Muscle of leg (tissue), 11 donors: ENCODE results near the gene MAN1B1. TPM values are rescaled to one million over a fixed set of nuclear protein-coding genes. Genes with fewer than 3 reads are reported as not detected.

ENCODE experiments used
- DNase-seq: peaks from one replicate; pipeline ENCODE4 v3.0.0; 2013
- H3K27ac ChIP-seq: one replicate; pipeline ENCODE4 v1.5.1; 2013; ENCODE audit warnings: mild to moderate bottlenecking, low read length, control low read depth
- H3K27me3 ChIP-seq: one replicate; pipeline ENCODE4 v1.6.1; 2013; ENCODE audit warnings: low read length; ENCODE audit not compliant: control insufficient read depth, insufficient read depth
- H3K36me3 ChIP-seq: one replicate; pipeline ENCODE4 v1.6.1; 2013; ENCODE audit warnings: low read length; ENCODE audit not compliant: control insufficient read depth, insufficient read depth
- H3K4me1 ChIP-seq: one replicate; pipeline ENCODE4 v1.6.1; 2013; ENCODE audit warnings: low read length; ENCODE audit not compliant: control insufficient read depth, insufficient read depth
- H3K4me3 ChIP-seq: one replicate; pipeline ENCODE4 v1.5.1; 2013; ENCODE audit warnings: low read length, control low read depth
- H3K9me3 ChIP-seq: replicated peaks from 2 replicates; pipeline ENCODE4 v1.6.1; 2013; ENCODE audit warnings: low read depth, low read length; ENCODE audit not compliant: control insufficient read depth
- WGBS: methylation state at CpG from one replicate; pipeline ENCODE4 v1.1.5; 2013; ENCODE audit warnings: missing lambda C conversion rate; ENCODE audit not compliant: insufficient coverage; 5-methylcytosine and 5-hydroxymethylcytosine counted together
- polyA plus RNA-seq, 8 donors: library from polyadenylated mRNA; unstranded; fragments of 120-200 nt; gene quantifications; one replicate each; pipeline versions ENCODE4 v1.2.1 to v1.2.3, GENCODE V29; 2013; ENCODE audit warnings: inconsistent platforms in 1 of 8, low replicate concordance in 1 of 8; ENCODE audit not compliant: insufficient read length in 8 of 8, insufficient read depth in 1 of 8
- total RNA-seq: library from RNA; stranded (reverse); fragments of 120-200 nt; gene quantifications from one replicate; pipeline ENCODE4 v1.2.4, GENCODE V29; 2013

The MAN1B1 gene
- total and polyA plus RNA-seq, 9 donors = 38.5 to 59.0 (median 43.1) TPM

- Histone ChIP-seq H3K4me1 (no peaks in the 10 kb centered on the region), H3K27me3 (peaks cover 20% of the 10 kb centered on the region)
Observed at GRCh38 chr9:137148661-137149060, 61.9 kb downstream of the MAN1B1 start.

GRCh38 chr9:137149363-137149762 lies 62.6 kb downstream of the MAN1B1 start:
- H3K36me3 ChIP-seq = no peaks in the 10 kb centered on the region
- DNase-seq = no peak
- WGBS = 76% methylated on average over 4 of the region's 5 CpGs
- H3K4me1 ChIP-seq = no peaks in the 10 kb centered on the region
- H3K27me3 ChIP-seq = peaks cover 17% of the 10 kb centered on the region
- no peak overlapping the region for H3K27ac ChIP-seq
- no peak overlapping the region for H3K4me3 ChIP-seq
- H3K9me3 ChIP-seq = no peaks in the 10 kb centered on the region

More at GRCh38 chr9:137148661-137149060, 61.9 kb downstream of the MAN1B1 start:
- Histone ChIP-seq H3K36me3 (no peaks in the 10 kb centered on the region), H3K9me3 (no peaks in the 10 kb centered on the region), H3K27ac (no peak overlapping the region), H3K4me3 (no peak overlapping the region)
- 81% methylated on average over 17 of the region's 19 CpGs for WGBS
- DNase-seq = no peak

DNA sequence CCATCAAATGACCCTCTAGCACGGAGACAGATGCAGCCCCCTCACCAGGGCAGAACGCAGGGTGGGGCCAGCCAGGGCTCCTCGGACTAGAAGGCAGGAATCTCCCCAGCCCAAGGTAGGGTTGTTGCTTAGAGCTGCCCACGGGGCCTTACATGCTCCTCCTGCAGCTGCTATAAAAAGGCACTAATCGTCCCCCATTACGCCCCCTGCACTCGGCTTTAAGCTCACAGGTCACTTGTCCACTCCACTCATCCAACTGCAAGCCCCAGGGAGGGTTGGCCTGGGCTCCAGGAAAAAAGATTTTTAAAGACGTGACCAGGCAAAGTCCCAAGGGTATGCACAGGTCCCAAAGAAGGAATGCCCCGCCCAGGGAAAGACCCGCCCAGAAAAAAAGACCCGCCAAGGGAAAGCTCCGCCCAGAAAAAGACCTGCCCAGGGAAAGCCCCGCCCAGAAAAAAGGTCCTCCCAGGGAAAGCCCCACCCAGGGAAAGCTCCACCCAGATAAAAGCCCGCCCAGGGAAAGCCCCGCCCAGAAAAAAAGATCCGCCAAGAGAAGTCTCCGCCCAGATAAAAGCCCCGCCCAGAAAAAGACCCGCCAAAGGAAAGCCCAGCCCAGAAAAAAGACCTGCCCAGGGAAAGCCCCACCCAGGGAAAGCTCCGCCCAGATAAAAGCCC lies 63.3 kb downstream of the MAN1B1 start:
- Histone ChIP-seq H3K27ac (no peak overlapping the region), H3K36me3 (no peaks in the 10 kb centered on the region), H3K9me3 (no peaks in the 10 kb centered on the region), H3K4me1 (no peaks in the 10 kb centered on the region), H3K4me3 (no peak overlapping the region), H3K27me3 (peaks cover 19% of the 10 kb centered on the region)
- no peak for DNase-seq
- 51% methylated on average over 10 of the region's 20 CpGs for WGBS

DNA sequence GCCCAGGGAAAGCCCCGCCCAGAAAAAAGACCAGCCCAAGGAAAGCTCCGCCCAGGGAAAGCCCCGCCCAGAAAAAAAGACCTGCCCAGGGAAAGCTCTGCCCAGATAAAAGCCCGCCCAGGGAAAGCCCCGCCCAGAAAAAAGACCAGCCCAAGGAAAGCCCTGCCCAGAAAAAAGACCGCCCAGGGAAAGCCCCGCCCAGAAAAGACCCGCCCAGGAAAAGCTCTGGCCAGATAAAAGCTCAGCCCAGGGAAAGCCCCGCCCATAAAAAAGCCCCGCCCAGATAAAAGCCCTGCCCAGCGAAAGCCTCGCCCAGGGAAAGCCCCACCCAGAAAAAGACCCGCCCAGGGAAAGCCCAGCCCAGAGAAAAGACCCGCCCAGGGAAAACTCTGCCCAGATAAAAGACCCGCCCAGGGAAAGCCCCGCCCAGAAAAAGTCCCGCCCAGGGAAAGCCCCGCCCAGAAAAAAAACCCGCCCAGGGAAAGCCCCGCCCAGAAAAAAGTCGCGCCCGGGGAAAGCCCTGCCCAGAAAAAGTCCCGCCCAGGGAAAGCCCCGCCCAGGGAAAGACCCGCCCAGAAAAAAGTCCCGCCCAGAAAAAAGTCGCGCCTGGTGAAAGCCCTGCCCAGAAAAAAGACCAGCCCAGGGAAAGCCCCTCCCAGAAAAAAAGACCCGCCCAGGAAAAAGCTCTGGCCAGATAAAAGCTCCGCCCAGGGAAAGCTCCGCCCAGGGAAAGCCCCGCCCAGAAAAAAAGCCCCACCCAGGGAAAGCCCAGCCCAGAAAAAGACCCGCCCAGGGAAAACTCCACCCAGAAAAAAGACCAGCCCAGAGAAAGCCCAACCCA lies 64.1 kb downstream of the MAN1B1 start:
- 45% methylated on average over 13 of the region's 34 CpGs for WGBS
- Histone ChIP-seq H3K4me1 (no peaks in the 10 kb centered on the region), H3K9me3 (no peaks in the 10 kb centered on the region), H3K27me3 (peaks cover 26% of the 10 kb centered on the region), H3K4me3 (no peak overlapping the region), H3K27ac (no peak overlapping the region), H3K36me3 (no peaks in the 10 kb centered on the region)
- DNase-seq = no peak

DNA sequence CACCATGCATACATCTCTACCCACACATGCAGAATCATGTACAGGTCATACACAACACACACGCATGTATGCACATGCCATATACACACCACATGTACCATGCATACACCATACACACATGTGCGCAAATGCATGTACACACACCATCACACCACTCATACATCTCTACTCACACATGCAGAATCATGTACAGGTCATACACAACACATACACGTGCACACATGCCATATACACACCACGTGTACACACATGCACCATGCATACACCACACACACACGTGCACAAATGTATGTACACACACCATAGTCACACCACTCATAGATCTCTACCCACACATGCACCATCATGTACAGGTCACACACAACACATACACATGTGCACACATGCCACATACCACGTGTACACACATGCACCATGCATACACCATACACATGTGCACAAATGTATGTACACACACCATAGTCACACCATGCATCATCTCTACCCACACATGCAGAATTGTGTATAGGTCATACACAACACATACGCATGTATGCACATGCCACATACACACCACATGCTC lies 66.1 kb downstream of the MAN1B1 start:
- no peak overlapping the region for H3K4me3 ChIP-seq
- 89% methylated on average over 7 of the region's 7 CpGs for WGBS
- DNase-seq = no peak
- H3K27ac ChIP-seq = no peak overlapping the region
- H3K36me3 ChIP-seq = no peaks in the 10 kb centered on the region
- H3K27me3 ChIP-seq = peaks cover 43% of the 10 kb centered on the region
- no peaks in the 10 kb centered on the region for H3K9me3 ChIP-seq
- H3K4me1 ChIP-seq = peaks cover 3% of the 10 kb centered on the region

- Histone ChIP-seq H3K27me3 (peaks cover 67% of the 10 kb centered on the region), H3K4me1 (peaks cover 3% of the 10 kb centered on the region), H3K36me3 (no peaks in the 10 kb centered on the region), H3K9me3 (no peaks in the 10 kb centered on the region), H3K27ac (no peak overlapping the region), H3K4me3 (no peak overlapping the region)
- DNase-seq = no peak
- 3% methylated on average over 60 of the region's 65 CpGs for WGBS
Observed at GRCh38 chr9:137156567-137157375, 70.0 kb downstream of the MAN1B1 start.

GRCh38 chr9:137157618-137158415 lies 71.0 kb downstream of the MAN1B1 start:
- Histone ChIP-seq H3K36me3 (no peaks in the 10 kb centered on the region), H3K27ac (no peak overlapping the region), H3K4me3 (no peak overlapping the region), H3K9me3 (no peaks in the 10 kb centered on the region), H3K27me3 (peaks cover 78% of the 10 kb centered on the region), H3K4me1 (peaks cover 3% of the 10 kb centered on the region)
- no peak for DNase-seq
- 56% methylated on average over 17 of the region's 19 CpGs for WGBS

- WGBS = no CpG with 5 or more reads among the region's 4 CpGs
- DNase-seq = no peak
- Histone ChIP-seq H3K4me1 (peaks cover 5% of the 10 kb centered on the region), H3K4me3 (no peak overlapping the region), H3K27me3 (peaks cover 86% of the 10 kb centered on the region), H3K9me3 (no peaks in the 10 kb centered on the region), H3K36me3 (no peaks in the 10 kb centered on the region), H3K27ac (no peak overlapping the region)
Observed at GRCh38 chr9:137158625-137159024, 71.8 kb downstream of the MAN1B1 start.
